HG03025 (cell line): ENCODE data around the gene MGA.

Experiments used
- ATAC-seq: cut with Tn5 transposase; IDR thresholded peaks from one replicate; pipeline ENCODE4 v1.9.1; 2021; ENCODE audit warnings: mild to moderate bottlenecking, moderate library complexity; ENCODE audit not compliant: unreplicated experiment, low FRiP score

The MGA gene

GRCh38 chr15:41656188-41656587 lies 4.0 kb upstream of the MGA start:
- ATAC-seq: no peak

GRCh38 chr15:41658689-41659088 lies 1.5 kb upstream of the MGA start:
- ATAC-seq: no peak

GRCh38 chr15:41659190-41659589 lies 1.0 kb upstream of the MGA start:
- ATAC-seq: no peak

GRCh38 chr15:41659855-41660234 lies 360 bp upstream of the MGA start:
- no peak for ATAC-seq

- no peak for ATAC-seq
These were observed 893 bp downstream of the MGA start for GRCh38 chr15:41661078-41661517.

- peak; percentile 29 for ATAC-seq
These were observed 1.5 kb downstream of the MGA start for GRCh38 chr15:41661518-41662225.

- ATAC-seq: no peak
These were observed 6.2 kb downstream of the MGA start for GRCh38 chr15:41666353-41666920.

GRCh38 chr15:41669701-41670100 lies 9.5 kb downstream of the MGA start:
- no peak for ATAC-seq

- no peak for ATAC-seq
These were observed 11.7 kb downstream of the MGA start for GRCh38 chr15:41671656-41672648.

- no peak for ATAC-seq
These were observed 15.1 kb downstream of the MGA start for GRCh38 chr15:41675337-41675736.

GRCh38 chr15:41678742-41679141 lies 18.5 kb downstream of the MGA start:
- ATAC-seq: no peak

GRCh38 chr15:41683955-41684354 lies 23.8 kb downstream of the MGA start:
- ATAC-seq: no peak

GRCh38 chr15:41688671-41689070 lies 28.5 kb downstream of the MGA start:
- ATAC-seq: no peak

GRCh38 chr15:41689083-41689482 lies 28.9 kb downstream of the MGA start:
- ATAC-seq: no peak

- ATAC-seq: no peak
These were observed 29.6 kb downstream of the MGA start for GRCh38 chr15:41689834-41690233.

- ATAC-seq: no peak
These were observed 30.4 kb downstream of the MGA start for GRCh38 chr15:41690636-41691035.

- no peak for ATAC-seq
These were observed 31.3 kb downstream of the MGA start for GRCh38 chr15:41691471-41691870.

GRCh38 chr15:41692049-41692448 lies 31.8 kb downstream of the MGA start:
- ATAC-seq: no peak

- no peak for ATAC-seq
These were observed 33.6 kb downstream of the MGA start for GRCh38 chr15:41693757-41694156.

- ATAC-seq: no peak
These were observed 35.7 kb downstream of the MGA start for GRCh38 chr15:41695750-41696436.

- no peak for ATAC-seq
These were observed 38.6 kb downstream of the MGA start for GRCh38 chr15:41698779-41699178.
